SK-N-SH (cell line): ENCODE data around the gene TBX21. TPM values are rescaled to one million over a fixed set of nuclear protein-coding genes. Genes with fewer than 3 reads are reported as not detected.

ENCODE experiments used
- CTCF ChIA-PET: fragments of 300-600, 350-600 bp; formaldehyde crosslinking; extraction: SDS; loops from one replicate; lab custom pipeline; 2021; lab: Yijun Ruan, JAX
- POLR2A ChIA-PET: fragments of 350-600 bp; sonication (Branson Sonifier 250); formaldehyde crosslinking; extraction: SDS; loops from one replicate; lab custom pipeline; 2020; ENCODE audit warnings: antibody characterized with exemption, inconsistent platforms; lab: Yijun Ruan, JAX
- DNase-seq: peaks from one replicate; pipeline ENCODE4 v3.0.0; 2012
- H2AFZ ChIP-seq: fragments of 200-600 bp; sonication (generic); 2 replicates; pipeline ENCODE4 v1.8.1; 2016; ENCODE audit warnings: antibody characterized with exemption, mild to moderate bottlenecking, low read depth
- H3F3A ChIP-seq: fragments of 200-600 bp; sonication (generic); replicated peaks from 2 replicates; pipeline ENCODE3; 2016; ENCODE audit warnings: antibody characterized with exemption, mild to moderate bottlenecking; ENCODE audit not compliant: insufficient read depth
- H3K27ac ChIP-seq, 2 experiments: fragments of 200-500 bp in 1 of 2; fragments of 200-600 bp in 1 of 2; sonication (Bioruptor generic) in 1 of 2; sonication (generic), shearing (Covaris generic) in 1 of 2; 2 replicates each; pipeline versions ENCODE4 v1.5.1 to v1.6.1; 2014 to 2016; ENCODE audit warnings: low read depth in 2 of 2, inconsistent platforms in 1 of 2, low read length in 1 of 2, mild to moderate bottlenecking in 1 of 2, mixed read lengths in 1 of 2
- H3K27me3 ChIP-seq: fragments of 200-600 bp; sonication (generic), shearing (Covaris generic); 2 replicates; pipeline ENCODE4 v1.6.1; 2016; ENCODE audit warnings: mixed run types; ENCODE audit not compliant: insufficient read depth
- H3K36me3 ChIP-seq, 2 experiments: fragments of 200-500 bp in 1 of 2; fragments of 200-600 bp in 1 of 2; sonication (Bioruptor generic) in 1 of 2; sonication (generic) in 1 of 2; replicated peaks in 1 of 2; 2 replicates each; pipeline versions ENCODE3 to v1.5.1; 2014 to 2016; ENCODE audit warnings: low read length in 1 of 2, mild to moderate bottlenecking in 1 of 2; ENCODE audit not compliant: insufficient read depth in 2 of 2, control insufficient read depth in 1 of 2
- H3K4me1 ChIP-seq, 2 experiments: fragments of 200-500 bp in 1 of 2; fragments of 200-600 bp in 1 of 2; sonication (Bioruptor generic) in 1 of 2; sonication (generic), shearing (Covaris generic) in 1 of 2; 2 replicates each; pipeline versions ENCODE4 v1.5.1 to v1.6.1; 2014 to 2016; ENCODE audit warnings: low read depth in 1 of 2, low read length in 1 of 2, mixed run types in 1 of 2; ENCODE audit not compliant: insufficient read depth in 2 of 2, control insufficient read depth in 1 of 2
- H3K4me2 ChIP-seq: fragments of 200-600 bp; sonication (generic), shearing (Covaris generic); 2 replicates; pipeline ENCODE4 v1.6.1; 2017; ENCODE audit warnings: mixed run types
- H3K4me3 ChIP-seq, 2 experiments: fragments of 200-500 bp in 1 of 2; fragments of 200-600 bp in 1 of 2; sonication (Bioruptor generic) in 1 of 2; sonication (generic), shearing (Covaris generic) in 1 of 2; 2 replicates each; pipeline versions ENCODE4 v1.5.1 to v1.8.1; 2014 to 2016; ENCODE audit warnings: low read depth in 2 of 2, inconsistent platforms in 1 of 2, low read length in 1 of 2, mild to moderate bottlenecking in 1 of 2, mixed read lengths in 1 of 2, moderate library complexity in 1 of 2
- H3K79me2 ChIP-seq: fragments of 200-600 bp; sonication (generic); 2 replicates; pipeline ENCODE4 v1.8.1; 2017; ENCODE audit warnings: mild to moderate bottlenecking; ENCODE audit not compliant: insufficient read depth
- H3K9ac ChIP-seq: fragments of 200-600 bp; sonication (generic); 2 replicates; pipeline ENCODE4 v1.6.1; 2017; ENCODE audit warnings: mixed run types
- H3K9me2 ChIP-seq: fragments of 200-600 bp; sonication (generic); 2 replicates; pipeline ENCODE4 v1.6.1; 2017; ENCODE audit warnings: mixed run types
- H3K9me3 ChIP-seq: fragments of 200-600 bp; sonication (generic); 2 replicates; pipeline ENCODE4 v1.6.1; 2017; ENCODE audit warnings: mixed run types, mild to moderate bottlenecking, moderate library complexity
- H4K20me1 ChIP-seq: fragments of 200-600 bp; sonication (generic); 2 replicates; pipeline ENCODE4 v1.6.1; 2017; ENCODE audit warnings: mild to moderate bottlenecking, mixed run types; ENCODE audit not compliant: insufficient read depth
- EP300 ChIP-seq, 2 experiments: IDR thresholded peaks; 2 replicates each; pipeline versions ENCODE4 v1.4.0 to v1.6.1; 2012; ENCODE audit warnings: borderline replicate concordance in 1 of 2, low read depth in 1 of 2, low read length in 1 of 2
- FOSL2 ChIP-seq: IDR thresholded peaks from 2 replicates; pipeline ENCODE4 v1.4.0; 2012; ENCODE audit warnings: low read depth, mild to moderate bottlenecking, moderate library complexity, borderline replicate concordance
- FOXM1 ChIP-seq: IDR thresholded peaks from 2 replicates; pipeline ENCODE4 v1.4.0; 2012; ENCODE audit warnings: low read depth, mild to moderate bottlenecking
- IRF3 ChIP-seq: fragments of 150-350 bp; IDR thresholded peaks from 2 replicates; pipeline ENCODE4 v1.6.1; 2016; ENCODE audit warnings: mild to moderate bottlenecking, low read depth, low read length
- MXI1 ChIP-seq: IDR thresholded peaks from 2 replicates; pipeline ENCODE4 v1.6.1; 2012; ENCODE audit warnings: mild to moderate bottlenecking, low read depth, low read length, improper control_type of control experiment
- POLR2AphosphoS5 ChIP-seq: IDR thresholded peaks from 2 replicates; pipeline ENCODE4 v1.6.1; 2012; ENCODE audit warnings: low read depth, low read length
- REST ChIP-seq: IDR thresholded peaks from 2 replicates; pipeline ENCODE4 v1.6.1; 2012; ENCODE audit warnings: mild to moderate bottlenecking, low read depth, low read length, moderate library complexity
- RFX5 ChIP-seq: IDR thresholded peaks from 2 replicates; pipeline ENCODE4 v1.6.1; 2012; ENCODE audit warnings: mild to moderate bottlenecking, improper control_type of control experiment, low read length
- TAF1 ChIP-seq: IDR thresholded peaks from 2 replicates; pipeline ENCODE4 v1.6.1; 2012; ENCODE audit warnings: low read depth, mild to moderate bottlenecking, low read length, moderate library complexity, borderline replicate concordance
- TEAD4 ChIP-seq: IDR thresholded peaks from 2 replicates; pipeline ENCODE4 v1.4.0; 2012; ENCODE audit warnings: mild to moderate bottlenecking, borderline replicate concordance; ENCODE audit not compliant: insufficient read depth
- ZBTB33 ChIP-seq: IDR thresholded peaks from 2 replicates; pipeline ENCODE4 v1.4.0; 2012; ENCODE audit warnings: low read depth, borderline replicate concordance
- WGBS: methylation state at CpG from one replicate; pipeline ENCODE4 v1.1.6; 2017; ENCODE audit warnings: low lambda C conversion rate; 5-methylcytosine and 5-hydroxymethylcytosine counted together
- polyA plus RNA-seq, 3 experiments: library from polyadenylated mRNA; depleted of rRNA; stranded (reverse); fragments of >200 nt; gene quantifications; 2 replicates each; pipeline ENCODE4 v1.2.3, GENCODE V29; 2012

TBX21 gene
- polyA plus RNA-seq, 1 of the 3 experiments (the other 2 are of a cell fraction): not detected

GRCh38 chr17:47730681-47731080 is 2.4 kb upstream of the TBX21 start:
- Histone ChIP-seq H3K4me3 (no peak overlapping the region), H3K27ac (no peak overlapping the region), H3F3A (peaks cover 6% of the 10 kb centered on the region), H3K4me2 (no peak overlapping the region), H3K9me3 (no peaks in the 10 kb centered on the region), H3K27me3 (peaks cover 81% of the 10 kb centered on the region), H2AFZ (no peak overlapping the region), H3K9ac (no peak overlapping the region), H3K9me2 (no peaks in the 10 kb centered on the region), H3K79me2 (no peaks in the 10 kb centered on the region), H3K36me3 (no peaks in the 10 kb centered on the region), H3K4me1 (peaks cover 0 to 33% of the 10 kb centered on the region in 2 experiments; a peak in 1 of 4 replicates), H4K20me1 (0 out of 2 replicates have a peak, but pooled peaks cover 6% of the 10 kb centered on the region)
- DNase-seq: peak; percentile 21
- CTCF ChIA-PET: interaction anchor here (1.0 to 9.9 kb wide), 7 partner anchors 12 to 71 kb away, joined by 3 to 109 read pairs (median 3); no protein-coding TSS in a partner anchor
- no peak for TF ChIP-seq TAF1
- TF ChIP-seq FOXM1: no peak
- POLR2A ChIA-PET: no interaction called here
- WGBS: 45% methylated on average over 4 of the region's 4 CpGs

GRCh38 chr17:47731396-47731795 is 1.6 kb upstream of the TBX21 start:
- POLR2A ChIA-PET: no interaction called here
- H3K27me3 ChIP-seq: peaks cover 85% of the 10 kb centered on the region

More at GRCh38 chr17:47731396-47731795, 1.6 kb upstream of the TBX21 start:
- Histone ChIP-seq H3K4me3 (no peak overlapping the region), H3K4me2 (no peak overlapping the region), H3K79me2 (no peaks in the 10 kb centered on the region), H3K27ac (no peak overlapping the region), H4K20me1 (0 out of 2 replicates have a peak, but pooled peaks cover 6% of the 10 kb centered on the region), H3K36me3 (no peaks in the 10 kb centered on the region), H3F3A (peaks cover 6% of the 10 kb centered on the region), H3K4me1 (peaks cover 0 to 28% of the 10 kb centered on the region in 2 experiments; a peak in 1 of 4 replicates), H3K9ac (no peak overlapping the region), H2AFZ (no peak overlapping the region), H3K9me2 (no peaks in the 10 kb centered on the region), H3K9me3 (no peaks in the 10 kb centered on the region)
- CTCF ChIA-PET: interaction anchor here (1.2 to 9.9 kb wide), 6 partner anchors 13 to 44 kb away, joined by 3 to 109 read pairs (median 6); no protein-coding TSS in a partner anchor
- peak; percentile 14 for DNase-seq
- TF ChIP-seq RFX5 (no peak), FOSL2 (no peak), TEAD4 (no peak), REST (no peak), MXI1 (no peak), IRF3 (no peak), FOXM1 (no peak), ZBTB33 (no peak), EP300 (IDR thresholded peaks at IDR 0.05; ENCODE audit: borderline replicate concordance in 1 of 2, low read depth in 1 of 2, low read length in 1 of 2) (no peak), POLR2AphosphoS5 (no peak)
- 67% methylated on average over 2 of the region's 2 CpGs for WGBS
